ENCODE results near the gene FBXL15.

DNA sequence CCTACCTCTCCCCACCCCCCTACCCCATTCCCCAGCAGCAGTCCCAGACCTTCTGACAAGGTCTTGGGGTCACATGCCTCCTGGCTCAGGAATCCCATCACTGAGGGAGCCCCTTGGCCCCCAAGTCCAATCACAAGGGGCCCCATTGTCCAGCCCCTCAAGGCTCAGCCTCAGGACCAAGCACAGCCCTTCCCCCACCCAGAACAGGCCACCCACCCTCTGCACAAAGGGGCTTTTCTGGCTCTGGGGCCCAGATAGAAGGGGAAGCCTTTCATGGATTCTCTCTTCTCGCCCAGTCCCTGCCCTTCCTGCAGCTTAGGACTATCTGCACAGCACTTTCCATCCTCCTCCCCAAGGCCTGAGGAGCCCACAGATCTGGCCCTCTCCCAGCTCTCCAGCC lies 4.8 kb downstream of the FBXL15 start:
- TF ChIP-seq, protein P1, sequence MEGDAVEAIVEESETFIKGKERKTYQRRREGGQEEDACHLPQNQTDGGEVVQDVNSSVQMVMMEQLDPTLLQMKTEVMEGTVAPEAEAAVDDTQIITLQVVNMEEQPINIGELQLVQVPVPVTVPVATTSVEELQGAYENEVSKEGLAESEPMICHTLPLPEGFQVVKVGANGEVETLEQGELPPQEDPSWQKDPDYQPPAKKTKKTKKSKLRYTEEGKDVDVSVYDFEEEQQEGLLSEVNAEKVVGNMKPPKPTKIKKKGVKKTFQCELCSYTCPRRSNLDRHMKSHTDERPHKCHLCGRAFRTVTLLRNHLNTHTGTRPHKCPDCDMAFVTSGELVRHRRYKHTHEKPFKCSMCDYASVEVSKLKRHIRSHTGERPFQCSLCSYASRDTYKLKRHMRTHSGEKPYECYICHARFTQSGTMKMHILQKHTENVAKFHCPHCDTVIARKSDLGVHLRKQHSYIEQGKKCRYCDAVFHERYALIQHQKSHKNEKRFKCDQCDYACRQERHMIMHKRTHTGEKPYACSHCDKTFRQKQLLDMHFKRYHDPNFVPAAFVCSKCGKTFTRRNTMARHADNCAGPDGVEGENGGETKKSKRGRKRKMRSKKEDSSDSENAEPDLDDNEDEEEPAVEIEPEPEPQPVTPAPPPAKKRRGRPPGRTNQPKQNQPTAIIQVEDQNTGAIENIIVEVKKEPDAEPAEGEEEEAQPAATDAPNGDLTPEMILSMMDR (IDR thresholded peaks at IDR 0.05; ENCODE audit: low read length), result no peak
- no peak for TF ChIP-seq EZH2 (optimal IDR thresholded peaks at IDR 0.05; ENCODE audit: low read depth, low read length)
